ENCODE measurements around the gene RAB3IL1.

The RAB3IL1 gene

DNA sequence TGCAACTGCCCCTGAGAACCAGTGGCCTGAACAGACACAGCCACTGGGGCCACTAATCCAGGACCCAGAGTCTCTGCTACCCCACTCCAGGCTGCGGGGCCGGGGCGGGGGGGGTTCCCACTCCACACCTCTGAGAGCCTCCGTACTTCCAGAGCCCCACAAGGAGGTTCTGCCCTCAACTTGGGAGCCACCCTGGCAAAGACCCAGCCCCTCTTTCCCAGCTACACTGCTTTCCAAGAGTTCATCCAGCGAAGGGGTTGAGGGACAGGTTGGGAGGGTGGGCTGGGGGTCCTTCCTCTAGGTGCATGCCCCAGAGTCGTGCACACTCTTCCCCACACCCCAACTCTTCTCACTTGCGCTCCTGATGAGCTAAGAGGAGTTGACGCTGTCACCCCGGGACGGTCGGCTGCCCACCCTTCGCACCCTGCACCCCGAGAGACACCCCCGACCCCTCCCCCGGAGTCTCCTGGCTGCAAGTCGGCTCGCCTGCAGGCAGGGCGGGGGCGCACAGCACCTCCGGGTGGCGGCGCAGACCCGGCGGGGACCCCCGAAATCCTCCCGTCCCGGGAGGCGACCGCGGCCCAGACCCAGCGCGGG, 531 bp downstream of the RAB3IL1 start:
- no peak for DNase-seq
- Histone ChIP-seq H4K12ac (ENCODE audit: low read depth, low read length) (no peak overlapping the region), H3K4ac (ENCODE audit: low read depth, low read length) (no peak overlapping the region), H4K8ac (ENCODE audit: low read depth, low read length) (peak overlapping the region; percentile 36), H3K79me2 (ENCODE audit: control insufficient read depth, insufficient read depth, low read length, poor library complexity) (no peaks in the 10 kb centered on the region), H4K91ac (ENCODE audit: low read depth, low read length) (no peak overlapping the region), H3K4me1 (ENCODE audit: control insufficient read depth in 1 of 2, insufficient read depth in 2 of 2, low read length in 2 of 2) (peaks cover 7 to 10% of the 10 kb centered on the region in 2 experiments), H3K79me1 (ENCODE audit: low read length) (peaks cover 3% of the 10 kb centered on the region), H3K18ac (ENCODE audit: low read length) (no peak overlapping the region), H3K14ac (ENCODE audit: low read length) (peak overlapping the region; percentile 29), H2BK12ac (ENCODE audit: low read length) (no peak overlapping the region), H3K27ac (ENCODE audit: low read depth, low read length) (no peak overlapping the region), H3K36me3 (ENCODE audit: control insufficient read depth in 1 of 2, insufficient read depth in 2 of 2, low read length in 2 of 2) (no peaks in the 10 kb centered on the region), H3K4me2 (ENCODE audit: low read length) (peak overlapping the region; percentile 78), H3K9ac (ENCODE audit: low read length) (no peak overlapping the region), H3K23ac (ENCODE audit: low read length) (no peak overlapping the region), H2AFZ (ENCODE audit: insufficient read depth, low read length, poor library complexity) (no peak overlapping the region), H3K4me3 (ENCODE audit: low read depth, low read length) (peak overlapping the region; percentile 60), H2AK5ac (ENCODE audit: low read length) (no peak overlapping the region), H3K27me3 (ENCODE audit: insufficient read depth, low read length) (peaks cover 21% of the 10 kb centered on the region), H3K9me3 (ENCODE audit: insufficient read depth, low read depth, low read length) (peaks cover 3% of the 10 kb centered on the region), H2BK5ac (ENCODE audit: low read depth, low read length, poor library complexity) (no peak overlapping the region), H2BK120ac (ENCODE audit: insufficient read depth, low read length, poor library complexity) (no peak overlapping the region)
- WGBS (ENCODE audit: extremely low coverage, insufficient coverage, insufficient read length): no CpG with 5 or more reads among the region's 32 CpGs

DNA sequence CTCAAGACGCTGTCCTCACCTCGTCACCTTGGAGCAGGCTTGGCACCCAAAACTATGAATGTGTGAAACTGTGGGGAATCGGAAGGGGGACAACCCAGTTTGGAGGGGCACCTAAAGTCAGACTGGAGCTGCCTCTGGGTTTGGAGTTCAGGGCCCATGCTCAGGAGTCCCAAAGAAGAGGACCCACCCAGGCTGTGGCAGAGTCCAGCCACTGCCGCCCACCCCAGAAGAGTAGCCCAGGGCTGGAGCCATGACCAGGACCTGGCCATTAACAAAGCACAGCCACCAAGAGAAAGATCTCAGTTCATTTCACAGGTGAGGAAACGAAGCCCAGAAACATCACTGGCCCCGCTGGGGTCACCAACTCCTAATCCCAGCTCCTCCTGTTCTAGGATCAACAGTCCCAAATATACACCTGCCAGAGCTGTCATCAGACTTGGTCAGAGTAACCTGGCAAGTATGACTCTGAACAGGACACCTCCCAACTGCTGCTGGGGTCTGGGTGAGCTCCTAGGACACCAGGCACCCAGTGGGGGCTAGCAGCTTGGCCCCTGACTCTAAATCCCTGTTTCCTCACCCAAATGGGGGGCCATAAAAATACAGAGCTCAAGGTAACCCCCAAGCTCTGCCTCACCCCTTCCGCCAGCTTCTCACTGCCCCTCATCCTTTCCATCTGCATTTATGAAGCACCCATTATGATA, 2.7 kb downstream of the RAB3IL1 start:
- no peak overlapping the region for H2BK5ac ChIP-seq (ENCODE audit: low read depth, low read length, poor library complexity)
- peaks cover 21% of the 10 kb centered on the region for H3K27me3 ChIP-seq (ENCODE audit: insufficient read depth, low read length)
- no peak for DNase-seq
- peaks cover 7 to 10% of the 10 kb centered on the region in 2 experiments for H3K4me1 ChIP-seq (ENCODE audit: control insufficient read depth in 1 of 2, insufficient read depth in 2 of 2, low read length in 2 of 2)
- H3K9me3 ChIP-seq (ENCODE audit: insufficient read depth, low read depth, low read length): peaks cover 2% of the 10 kb centered on the region
- no peak overlapping the region for H3K4ac ChIP-seq (ENCODE audit: low read depth, low read length)
- H4K8ac ChIP-seq (ENCODE audit: low read depth, low read length): no peak overlapping the region
- no peak overlapping the region for H3K4me2 ChIP-seq (ENCODE audit: low read length)
- H3K18ac ChIP-seq (ENCODE audit: low read length): no peak overlapping the region
- H3K79me2 ChIP-seq (ENCODE audit: control insufficient read depth, insufficient read depth, low read length, poor library complexity): no peaks in the 10 kb centered on the region
- no peak overlapping the region for H2BK120ac ChIP-seq (ENCODE audit: insufficient read depth, low read length, poor library complexity)
- WGBS (ENCODE audit: extremely low coverage, insufficient coverage, insufficient read length): no CpG with 5 or more reads among the region's 7 CpGs
- H4K12ac ChIP-seq (ENCODE audit: low read depth, low read length): no peak overlapping the region
- peaks cover 3% of the 10 kb centered on the region for H3K79me1 ChIP-seq (ENCODE audit: low read length)
- no peak overlapping the region for H2BK12ac ChIP-seq (ENCODE audit: low read length)
- no peak overlapping the region for H3K14ac ChIP-seq (ENCODE audit: low read length)
- H3K23ac ChIP-seq (ENCODE audit: low read length): no peak overlapping the region
- H3K27ac ChIP-seq (ENCODE audit: low read depth, low read length): no peak overlapping the region
- H3K4me3 ChIP-seq (ENCODE audit: low read depth, low read length): no peak overlapping the region
- no peak overlapping the region for H4K91ac ChIP-seq (ENCODE audit: low read depth, low read length)
- H3K36me3 ChIP-seq (ENCODE audit: control insufficient read depth in 1 of 2, insufficient read depth in 2 of 2, low read length in 2 of 2): no peaks in the 10 kb centered on the region
- H2AK5ac ChIP-seq (ENCODE audit: low read length): no peak overlapping the region
- H2AFZ ChIP-seq (ENCODE audit: insufficient read depth, low read length, poor library complexity): no peak overlapping the region
- H3K9ac ChIP-seq (ENCODE audit: low read length): no peak overlapping the region

DNA sequence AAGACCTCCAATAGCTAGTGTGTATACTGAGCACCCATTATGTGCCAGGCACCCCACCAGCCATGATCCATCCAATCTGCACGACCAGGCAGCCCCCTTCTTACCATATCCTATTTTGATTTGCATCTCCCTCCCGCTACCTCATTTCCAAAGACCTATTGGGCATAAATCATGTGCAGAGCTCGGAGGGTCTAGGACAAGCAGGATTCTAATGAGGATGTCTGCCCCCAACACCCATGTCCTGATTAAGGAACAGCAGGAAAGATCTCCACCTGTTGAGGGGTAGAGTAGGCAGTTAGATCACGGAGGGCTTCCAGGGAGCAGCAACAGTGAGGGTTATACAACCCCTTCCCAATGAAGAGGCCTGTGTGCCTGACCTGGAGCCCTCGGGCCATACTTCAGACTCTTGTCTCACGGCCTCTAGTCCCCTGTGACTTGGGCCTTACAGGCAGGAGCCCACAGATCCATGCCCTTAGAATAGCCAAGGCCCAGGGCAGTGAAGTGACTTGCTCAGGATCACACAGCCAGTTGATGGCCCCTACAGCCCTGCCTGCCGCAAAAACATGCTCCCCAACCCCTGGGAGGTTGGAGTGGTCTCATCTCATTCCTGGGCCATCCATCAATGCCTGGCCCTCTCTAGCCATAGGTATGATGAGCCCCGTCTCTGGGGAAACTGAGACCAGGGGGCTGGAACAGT, 3.5 kb downstream of the RAB3IL1 start:
- no peak overlapping the region for H2BK5ac ChIP-seq (ENCODE audit: low read depth, low read length, poor library complexity)
- H3K27me3 ChIP-seq (ENCODE audit: insufficient read depth, low read length): peaks cover 21% of the 10 kb centered on the region
- H2BK12ac ChIP-seq (ENCODE audit: low read length): no peak overlapping the region
- H3K9me3 ChIP-seq (ENCODE audit: insufficient read depth, low read depth, low read length): no peaks in the 10 kb centered on the region
- H3K14ac ChIP-seq (ENCODE audit: low read length): no peak overlapping the region
- no peak overlapping the region for H2AK5ac ChIP-seq (ENCODE audit: low read length)
- H2AFZ ChIP-seq (ENCODE audit: insufficient read depth, low read length, poor library complexity): no peak overlapping the region
- no CpG with 5 or more reads among the region's 8 CpGs for WGBS (ENCODE audit: extremely low coverage, insufficient coverage, insufficient read length)
- no peaks in the 10 kb centered on the region for H3K36me3 ChIP-seq (ENCODE audit: control insufficient read depth in 1 of 2, insufficient read depth in 2 of 2, low read length in 2 of 2)
- H3K18ac ChIP-seq (ENCODE audit: low read length): no peak overlapping the region
- H3K79me2 ChIP-seq (ENCODE audit: control insufficient read depth, insufficient read depth, low read length, poor library complexity): no peaks in the 10 kb centered on the region
- peaks cover 7 to 10% of the 10 kb centered on the region in 2 experiments for H3K4me1 ChIP-seq (ENCODE audit: control insufficient read depth in 1 of 2, insufficient read depth in 2 of 2, low read length in 2 of 2)
- no peak overlapping the region for H2BK120ac ChIP-seq (ENCODE audit: insufficient read depth, low read length, poor library complexity)
- no peak for DNase-seq
- H3K27ac ChIP-seq (ENCODE audit: low read depth, low read length): no peak overlapping the region
- H3K9ac ChIP-seq (ENCODE audit: low read length): no peak overlapping the region
- peaks cover 3% of the 10 kb centered on the region for H3K79me1 ChIP-seq (ENCODE audit: low read length)
- no peak overlapping the region for H3K4ac ChIP-seq (ENCODE audit: low read depth, low read length)
- no peak overlapping the region for H3K4me2 ChIP-seq (ENCODE audit: low read length)
- H4K8ac ChIP-seq (ENCODE audit: low read depth, low read length): no peak overlapping the region
- H4K91ac ChIP-seq (ENCODE audit: low read depth, low read length): no peak overlapping the region
- H3K23ac ChIP-seq (ENCODE audit: low read length): no peak overlapping the region
- no peak overlapping the region for H3K4me3 ChIP-seq (ENCODE audit: low read depth, low read length)
- H4K12ac ChIP-seq (ENCODE audit: low read depth, low read length): no peak overlapping the region

DNA sequence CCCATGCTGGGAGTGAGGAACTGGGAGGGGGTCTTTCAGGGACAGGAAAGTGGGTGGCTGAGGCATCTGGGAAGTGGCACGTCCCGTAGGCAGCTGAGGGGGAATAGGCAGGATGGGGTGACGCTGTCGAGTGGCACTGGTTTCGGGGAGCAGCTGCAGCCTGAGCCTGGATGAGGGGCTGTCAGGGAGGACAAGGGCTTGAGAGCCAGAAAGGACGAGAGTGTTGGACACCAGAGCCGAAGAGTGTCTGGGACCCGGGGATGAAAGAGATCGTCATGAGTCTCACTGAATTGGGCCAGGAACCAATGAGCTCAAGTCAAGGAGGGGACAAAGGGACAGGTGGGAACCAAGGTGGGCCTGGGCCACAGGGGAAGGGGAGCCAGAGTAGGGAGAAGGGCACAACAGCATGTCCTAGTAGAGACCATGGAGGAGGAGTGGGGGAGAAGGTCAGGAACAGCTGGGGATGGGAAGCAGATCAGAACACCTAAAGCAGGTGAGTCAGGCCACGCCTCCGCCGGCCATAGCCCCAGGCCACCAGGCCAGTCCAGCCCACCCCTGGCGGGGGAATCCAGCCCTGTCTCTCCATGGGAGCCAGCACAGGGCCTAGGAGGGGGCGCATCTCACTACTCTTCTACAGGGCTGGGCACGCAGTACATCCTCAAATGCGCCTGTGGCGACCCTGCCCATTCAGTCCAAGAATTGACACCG, 4.2 kb downstream of the RAB3IL1 start:
- H2AK5ac ChIP-seq (ENCODE audit: low read length): no peak overlapping the region
- no peaks in the 10 kb centered on the region for H3K9me3 ChIP-seq (ENCODE audit: insufficient read depth, low read depth, low read length)
- H2AFZ ChIP-seq (ENCODE audit: insufficient read depth, low read length, poor library complexity): no peak overlapping the region
- no peaks in the 10 kb centered on the region for H3K36me3 ChIP-seq (ENCODE audit: control insufficient read depth in 1 of 2, insufficient read depth in 2 of 2, low read length in 2 of 2)
- H3K79me1 ChIP-seq (ENCODE audit: low read length): peaks cover 3% of the 10 kb centered on the region
- H3K79me2 ChIP-seq (ENCODE audit: control insufficient read depth, insufficient read depth, low read length, poor library complexity): no peaks in the 10 kb centered on the region
- H3K4ac ChIP-seq (ENCODE audit: low read depth, low read length): no peak overlapping the region
- no peak overlapping the region for H2BK12ac ChIP-seq (ENCODE audit: low read length)
- H3K23ac ChIP-seq (ENCODE audit: low read length): no peak overlapping the region
- no CpG with 5 or more reads among the region's 18 CpGs for WGBS (ENCODE audit: extremely low coverage, insufficient coverage, insufficient read length)
- no peak for DNase-seq
- H4K8ac ChIP-seq (ENCODE audit: low read depth, low read length): no peak overlapping the region
- no peak overlapping the region for H4K12ac ChIP-seq (ENCODE audit: low read depth, low read length)
- no peak overlapping the region for H3K14ac ChIP-seq (ENCODE audit: low read length)
- no peak overlapping the region for H3K9ac ChIP-seq (ENCODE audit: low read length)
- no peak overlapping the region for H3K4me2 ChIP-seq (ENCODE audit: low read length)
- H3K27ac ChIP-seq (ENCODE audit: low read depth, low read length): no peak overlapping the region
- peaks cover 17% of the 10 kb centered on the region for H3K27me3 ChIP-seq (ENCODE audit: insufficient read depth, low read length)
- no peak overlapping the region for H2BK5ac ChIP-seq (ENCODE audit: low read depth, low read length, poor library complexity)
- no peak overlapping the region for H2BK120ac ChIP-seq (ENCODE audit: insufficient read depth, low read length, poor library complexity)
- no peak overlapping the region for H3K4me3 ChIP-seq (ENCODE audit: low read depth, low read length)
- no peak overlapping the region for H4K91ac ChIP-seq (ENCODE audit: low read depth, low read length)
- H3K4me1 ChIP-seq (ENCODE audit: control insufficient read depth in 1 of 2, insufficient read depth in 2 of 2, low read length in 2 of 2): peaks cover 4 to 10% of the 10 kb centered on the region in 2 experiments
- no peak overlapping the region for H3K18ac ChIP-seq (ENCODE audit: low read length)

Measured in trophoblast cell (in vitro differentiated cells and primary cell).